ENCODE measurements around the gene ARF3. TPM values are rescaled to one million over a fixed set of nuclear protein-coding genes. Genes with fewer than 3 reads are reported as not detected.

Gene ARF3
- total and polyA plus RNA-seq, 2 donors (not counting 1 experiment from before 2014, with no cell fraction given) = 31.7 to 77.5 TPM

- Histone ChIP-seq H4K20me1 (ENCODE audit: control insufficient read depth, insufficient read depth, low read length, poor library complexity, severe bottlenecking) (no peaks in the 10 kb centered on the region), H3K79me2 (ENCODE audit: control insufficient read depth, insufficient read depth, low read length) (no peaks in the 10 kb centered on the region), H3K9me3 (ENCODE audit: control extremely low read depth in 1 of 3, control insufficient read depth in 2 of 3, insufficient read depth in 1 of 3, low read length in 2 of 3) (peaks cover 0 to 25% (median 0%) of the 10 kb centered on the region in 3 donors), H3K27ac (ENCODE audit: low read length in 2 of 2) (no peak overlapping the region), H3K36me3 (replicated peaks in 1 of 2; ENCODE audit: control extremely low read depth in 1 of 2, control insufficient read depth in 1 of 2, extremely low read depth in 1 of 2, insufficient read depth in 2 of 2, low read length in 1 of 2) (no peaks in the 10 kb centered on the region), H3K9ac (ENCODE audit: low read length) (peak overlapping the region; percentile 76), H2AFZ (ENCODE audit: insufficient read depth, low read depth, low read length, poor library complexity, severe bottlenecking) (peak overlapping the region; percentile 86), H3K4me2 (replicated peaks; ENCODE audit: low read depth, low read length, poor library complexity, severe bottlenecking) (peak overlapping the region; percentile 99), H3K27me3 (replicated peaks in 1 of 4; ENCODE audit: control extremely low read depth in 1 of 4, control insufficient read depth in 3 of 4, insufficient read depth in 4 of 4, low read length in 3 of 4) (peaks cover 2 to 73% (median 35%) of the 10 kb centered on the region in 4 experiments), H3K4me1 (ENCODE audit: control insufficient read depth in 2 of 2, insufficient read depth in 2 of 2, low read length in 2 of 2) (peaks cover 44 to 50% of the 10 kb centered on the region in 2 donors), H3K4me3 (ENCODE audit: control extremely low read depth in 1 of 5, extremely low read depth in 1 of 5, insufficient read depth in 1 of 5, low read depth in 2 of 5, low read length in 4 of 5) (peak overlapping the region; percentile 11 to 86 (median 60))
- ATAC-seq (ENCODE audit: low read depth) (no peak), DNase-seq (peak; percentile 70)
- Mint-ChIP-seq H3K9me3 (ENCODE audit: insufficient read depth) (no peaks in the 10 kb centered on the region), H3K27me3 (peaks cover 55% of the 10 kb centered on the region), H3K4me3 (peak overlapping the region; percentile 93), H3K4me1 (peaks cover 52% of the 10 kb centered on the region), H3K27ac (peak overlapping the region; percentile 44)
- TF ChIP-seq CTCF (IDR thresholded peaks at IDR 0.05) (no peak), EZH2 (IDR thresholded peaks at IDR 0.05; ENCODE audit: borderline replicate concordance, insufficient read depth, low read depth, low read length, poor library complexity, severe bottlenecking) (no peak)
- ChIA-PET POLR2A (interaction anchor here (2.6 kb wide), 1 partner anchor 11 kb away, joined by 9 read pairs; no protein-coding TSS in a partner anchor), CTCF (interaction anchor here (1.2 to 9.0 kb wide), 9 partner anchors 12 to 129 kb away, joined by 3 to 71 read pairs (median 7); partner anchors contain the start of genes DDX23, FKBP11 and WNT10B)
- intact Hi-C loops (cut with micrococcal nuclease) = loop anchor here (2.0 kb wide), 2 partner anchors 14 to 24 kb away; partner anchors contain the start of gene ARF3
- WGBS (ENCODE audit: insufficient coverage) = 3% methylated on average over 91 of the region's 91 CpGs
These were observed 23.9 kb upstream of the ARF3 start for GRCh38 chr12:48980953-48981756.
